Colonic mucosa (tissue), 4 donors: ENCODE measurements around the gene PLPPR3. TPM values are rescaled to one million over a fixed set of nuclear protein-coding genes. Genes with fewer than 3 reads are reported as not detected.

Source experiments
- DNase-seq: peaks from one replicate; pipeline ENCODE4 v3.0.0-alpha.2; 2020
- H3K27ac ChIP-seq: fragments of 200-600 bp; one replicate; pipeline ENCODE4 v1.8.0; 2021
- H3K27me3 ChIP-seq: fragments of 200-600 bp; one replicate; pipeline ENCODE4 v1.8.0; 2021
- H3K36me3 ChIP-seq: fragments of 200-600 bp; one replicate; pipeline ENCODE4 v1.8.0; 2021
- H3K4me1 ChIP-seq: fragments of 200-600 bp; one replicate; pipeline ENCODE4 v1.8.0; 2021; ENCODE audit warnings: mild to moderate bottlenecking
- H3K4me3 ChIP-seq: fragments of 200-600 bp; one replicate; pipeline ENCODE4 v1.8.0; 2021
- H3K9ac ChIP-seq, 2 donors: one replicate each; pipeline ENCODE4 v1.7.0; 2013; ENCODE audit warnings: control low read depth in 2 of 2, low read depth in 2 of 2, low read length in 2 of 2
- H3K9me3 ChIP-seq: fragments of 200-600 bp; one replicate; pipeline ENCODE4 v1.8.0; 2021
- intact Hi-C: fragments of 100-400 bp; cut with DNase I; formaldehyde crosslinking; loops from one replicate; pipeline ENCODE4 v1.14.1; 2022
- total RNA-seq, 2 donors: library from RNA; stranded (reverse); fragmentation: NEBNext Ultra II Directional in 1 of 2; extraction: Animal tissue kit (Norgen Biotek cat#: 25700) in 1 of 2; gene quantifications; one replicate each; pipeline ENCODE4 v1.2.1, GENCODE V29; 2021
- TF ChIP-seq, protein P1 (sequence below): fragments of 200-600 bp; IDR thresholded peaks from one replicate; pipeline ENCODE4 v1.8.0; 2022; ENCODE audit warnings: antibody characterized with exemption, mild to moderate bottlenecking
- donor health status: healthy.
- donor health status: DM: no; HTN: no; CAD: no.
- donor health status: DM: no; HTN: no; CAD: no.

Gene PLPPR3
- total RNA-seq, 2 donors from 2014 or later, result 0.22 TPM; not detected in 1

DNA sequence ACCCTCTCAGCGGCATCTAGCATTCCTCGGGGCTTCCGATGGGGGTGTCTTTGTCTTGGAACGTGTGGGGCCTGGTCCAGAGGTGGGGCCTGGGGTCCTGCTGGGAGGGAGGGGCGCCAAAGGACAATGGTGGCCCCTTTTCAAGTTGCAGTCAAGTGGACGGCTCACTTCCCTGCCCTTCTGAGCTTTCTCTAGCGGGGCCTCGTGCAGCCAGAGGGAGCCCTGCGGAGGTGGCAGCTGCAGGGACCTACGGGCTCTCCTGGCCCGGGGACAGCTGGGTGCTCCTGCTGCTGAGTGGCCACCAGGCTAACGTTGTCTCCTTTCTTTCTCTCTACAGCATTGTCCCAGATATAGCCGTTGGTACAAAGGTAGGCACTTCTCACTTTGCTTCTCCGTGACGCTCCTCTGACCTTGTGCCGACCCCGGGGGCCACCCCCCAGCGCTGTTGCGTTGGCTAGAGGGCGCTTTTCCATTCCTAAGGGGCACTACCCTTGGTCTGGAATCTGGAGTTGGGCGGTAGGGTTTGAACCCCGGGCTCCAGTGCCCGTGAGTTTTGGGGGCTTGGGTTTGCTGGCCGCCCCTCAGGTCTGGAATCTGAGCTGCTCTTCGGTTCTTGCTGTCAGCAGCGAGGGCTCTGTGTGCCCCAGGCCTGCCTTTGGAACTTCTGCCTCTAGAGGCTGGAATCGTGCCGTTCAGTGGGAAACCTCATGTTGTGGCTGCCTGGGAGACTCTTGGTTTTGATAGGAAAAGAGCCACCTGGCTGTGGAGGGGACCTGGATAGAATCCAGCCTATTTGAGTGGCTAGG, 22.5 kb downstream of the PLPPR3 start:
- H3K27me3 ChIP-seq, result no peaks in the 10 kb centered on the region
- peak overlapping the region; percentile 79 for H3K4me3 ChIP-seq
- DNase-seq, result no peak
- no peaks in the 10 kb centered on the region for H3K9me3 ChIP-seq
- intact Hi-C loops, result no loop called here
- peak overlapping the region; percentile 86 for H3K27ac ChIP-seq
- H3K36me3 ChIP-seq, result peaks cover 10% of the 10 kb centered on the region
- H3K4me1 ChIP-seq, result peaks cover 28% of the 10 kb centered on the region
- TF ChIP-seq, protein P1, sequence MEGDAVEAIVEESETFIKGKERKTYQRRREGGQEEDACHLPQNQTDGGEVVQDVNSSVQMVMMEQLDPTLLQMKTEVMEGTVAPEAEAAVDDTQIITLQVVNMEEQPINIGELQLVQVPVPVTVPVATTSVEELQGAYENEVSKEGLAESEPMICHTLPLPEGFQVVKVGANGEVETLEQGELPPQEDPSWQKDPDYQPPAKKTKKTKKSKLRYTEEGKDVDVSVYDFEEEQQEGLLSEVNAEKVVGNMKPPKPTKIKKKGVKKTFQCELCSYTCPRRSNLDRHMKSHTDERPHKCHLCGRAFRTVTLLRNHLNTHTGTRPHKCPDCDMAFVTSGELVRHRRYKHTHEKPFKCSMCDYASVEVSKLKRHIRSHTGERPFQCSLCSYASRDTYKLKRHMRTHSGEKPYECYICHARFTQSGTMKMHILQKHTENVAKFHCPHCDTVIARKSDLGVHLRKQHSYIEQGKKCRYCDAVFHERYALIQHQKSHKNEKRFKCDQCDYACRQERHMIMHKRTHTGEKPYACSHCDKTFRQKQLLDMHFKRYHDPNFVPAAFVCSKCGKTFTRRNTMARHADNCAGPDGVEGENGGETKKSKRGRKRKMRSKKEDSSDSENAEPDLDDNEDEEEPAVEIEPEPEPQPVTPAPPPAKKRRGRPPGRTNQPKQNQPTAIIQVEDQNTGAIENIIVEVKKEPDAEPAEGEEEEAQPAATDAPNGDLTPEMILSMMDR, result no peak
- H3K9ac ChIP-seq, result peak overlapping the region; percentile 92 to 97

DNA sequence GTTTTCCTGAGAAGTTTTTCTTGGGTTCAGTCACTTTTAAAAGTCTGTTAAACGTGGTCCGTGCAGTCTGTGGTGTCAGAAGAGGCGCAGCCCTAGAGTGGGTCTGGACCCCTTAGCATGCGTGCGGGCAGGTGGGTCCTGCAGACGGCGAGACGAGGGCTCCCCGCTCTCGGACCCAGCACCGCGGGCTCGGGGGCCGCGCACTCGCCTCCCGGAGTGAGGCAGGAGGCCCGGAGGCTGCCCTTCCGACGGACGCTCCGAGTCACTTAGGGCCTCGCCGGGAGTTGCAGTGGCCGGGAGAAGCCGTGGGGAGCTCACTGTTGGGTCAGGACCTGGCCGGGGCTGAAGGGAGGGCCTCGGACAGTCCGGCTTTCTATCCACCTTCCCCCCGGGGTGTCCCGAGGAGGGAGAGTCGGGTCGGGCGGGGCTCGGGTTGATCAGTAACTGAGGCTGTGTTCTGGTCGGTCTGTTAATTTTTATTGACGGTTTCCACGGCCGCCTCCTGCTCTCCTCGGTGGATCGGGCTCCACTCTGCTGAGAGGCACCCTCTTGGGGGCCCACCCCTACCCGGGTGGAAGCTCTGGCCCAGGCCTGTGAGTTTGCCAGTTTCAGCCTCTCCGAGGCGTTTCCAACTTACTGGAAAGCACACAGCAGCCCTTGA, 23.2 kb downstream of the PLPPR3 start:
- no peaks in the 10 kb centered on the region for H3K27me3 ChIP-seq
- peak overlapping the region; percentile 92 to 97 for H3K9ac ChIP-seq
- TF ChIP-seq, protein P1, result no peak
- no peaks in the 10 kb centered on the region for H3K9me3 ChIP-seq
- peaks cover 3% of the 10 kb centered on the region for H3K36me3 ChIP-seq
- intact Hi-C loops, result no loop called here
- DNase-seq, result peak; percentile 85
- H3K4me1 ChIP-seq, result peaks cover 28% of the 10 kb centered on the region
- H3K4me3 ChIP-seq, result peak overlapping the region; percentile 79
- peak overlapping the region; percentile 86 for H3K27ac ChIP-seq

DNA sequence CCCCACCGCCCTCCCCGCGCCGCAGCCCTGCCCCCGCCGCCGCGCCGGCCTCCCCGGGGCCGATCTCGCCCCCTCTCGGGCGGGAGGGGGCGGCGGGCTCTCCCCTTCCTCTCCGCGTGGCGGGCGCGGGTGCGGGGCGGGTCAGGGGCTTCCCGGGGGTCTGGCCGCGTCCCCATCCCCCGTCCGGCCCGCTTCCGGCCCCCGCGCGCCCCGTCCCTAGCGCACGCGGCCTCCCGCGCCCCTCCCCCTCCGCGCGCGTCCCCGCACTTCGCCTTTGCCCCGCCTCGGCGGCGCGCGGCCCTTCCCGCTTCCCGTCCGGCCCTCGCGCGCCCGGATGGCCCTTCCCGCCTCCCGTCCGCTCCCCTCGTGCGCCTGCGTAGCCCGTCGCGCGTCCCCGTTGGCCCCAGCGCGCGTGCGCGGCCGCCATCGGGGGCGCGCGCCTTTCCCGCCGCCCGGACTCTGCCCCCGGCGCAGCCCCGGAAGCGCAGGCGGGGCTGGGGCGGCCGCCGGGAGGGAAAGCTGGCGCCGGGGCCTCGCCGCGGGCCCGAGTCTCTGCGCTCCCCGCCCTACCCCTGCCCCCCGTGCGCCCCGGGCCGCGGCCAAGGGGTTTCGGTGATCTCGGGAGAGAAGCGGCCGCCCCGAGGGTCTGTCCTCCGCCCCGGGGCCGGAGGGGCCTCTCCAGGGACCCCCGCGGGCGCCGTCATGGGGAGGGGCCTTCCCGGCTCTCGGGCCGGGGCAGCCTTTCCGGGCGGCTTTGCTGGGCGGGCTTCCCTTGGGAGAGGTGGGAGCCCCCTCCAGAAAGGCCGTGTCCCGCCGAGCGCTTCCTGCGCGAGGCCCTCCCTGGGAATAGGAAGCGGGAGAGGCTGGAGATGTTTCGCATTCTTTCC, 24.0 kb downstream of the PLPPR3 start:
- DNase-seq, result peak; percentile 91
- H3K27ac ChIP-seq, result peak overlapping the region; percentile 96
- H3K9me3 ChIP-seq, result no peaks in the 10 kb centered on the region
- TF ChIP-seq, protein P1, result no peak
- peaks cover 28% of the 10 kb centered on the region for H3K4me1 ChIP-seq
- H3K27me3 ChIP-seq, result no peaks in the 10 kb centered on the region
- peak overlapping the region; percentile 79 for H3K4me3 ChIP-seq
- H3K36me3 ChIP-seq, result peaks cover 3% of the 10 kb centered on the region
- H3K9ac ChIP-seq, result peak overlapping the region; percentile 92 to 97
- intact Hi-C loops, result no loop called here

DNA sequence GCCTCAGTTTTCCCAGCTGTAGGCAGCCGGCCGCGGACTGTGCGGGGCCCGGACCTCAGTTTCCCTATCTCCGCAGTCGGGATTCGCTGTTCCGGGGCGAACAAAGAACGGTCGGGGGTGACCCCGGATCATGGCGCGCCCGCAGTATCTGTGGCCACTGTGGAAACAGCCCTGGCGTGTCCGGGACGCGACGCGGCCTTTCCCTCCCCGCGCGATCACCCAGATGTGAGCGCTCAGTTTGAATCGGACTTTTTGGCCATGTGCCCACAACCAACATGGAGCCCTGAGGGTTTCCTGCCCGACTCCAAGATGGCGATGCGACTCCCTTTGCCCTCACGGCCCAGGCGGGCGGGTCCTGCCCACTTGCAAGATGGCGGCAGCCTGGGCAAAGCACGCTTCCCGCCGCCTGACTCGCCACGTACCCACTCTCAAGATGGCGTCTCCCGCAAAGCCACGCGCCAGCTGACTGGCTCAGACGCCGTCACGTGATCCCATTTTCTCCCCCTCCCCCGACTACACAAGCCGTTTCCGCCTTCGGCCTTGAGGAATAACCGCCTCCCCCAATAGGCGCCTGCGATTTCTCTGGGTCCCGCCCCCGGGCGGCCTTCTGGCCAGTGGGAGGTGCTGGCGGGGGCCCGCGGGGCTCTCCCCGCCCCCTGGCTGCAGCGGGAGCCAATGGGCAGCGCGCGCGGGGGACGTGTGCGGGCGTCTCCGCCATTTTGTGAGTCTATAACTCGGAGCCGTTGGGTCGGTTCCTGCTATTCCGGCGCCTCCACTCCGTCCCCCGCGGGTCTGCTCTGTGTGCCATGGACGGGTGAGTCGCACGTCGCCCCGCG, 24.8 kb downstream of the PLPPR3 start, which contains the start of gene PTBP1:
Gene PTBP1, plus strand, starts transcription at position 761 of the 836 bp plus-strand sequence. Its CDS starts 46 bp downstream, at position 807.
- H3K27ac ChIP-seq, result peak within 1 kb of the TSS; percentile 96
- DNase-seq, result peak; percentile 100
- TF ChIP-seq, protein P1, result no peak
- H3K27me3 ChIP-seq, result no peaks in the 10 kb centered on the region
- H3K36me3 ChIP-seq, result peaks cover 3% of the 10 kb centered on the region
- no peaks in the 10 kb centered on the region for H3K9me3 ChIP-seq
- peak within 1 kb of the TSS; percentile 92 to 97 for H3K9ac ChIP-seq
- H3K4me1 ChIP-seq, result peaks cover 28% of the 10 kb centered on the region
- peak within 1 kb of the TSS; percentile 79 for H3K4me3 ChIP-seq
- intact Hi-C loops, result no loop called here
